ENCODE results near the gene PTGFRN.
"Not testable (repeated sequence)": the region's sequence is repeated elsewhere in the genome, so short reads cannot be mapped to it uniquely, and the experiment has no call there.

Gene PTGFRN

GRCh38 chr1:116909512-116910378 lies at the start of gene PTGFRN:
PTGFRN (plus strand) TSS chr1:116909916; CDS start chr1:116910204, 288 bp downstream.
- in situ Hi-C loops (cut with MboI; ENCODE audit: low sequenced_read_pairs): no loop called here

GRCh38 chr1:116860167-116860566 lies 49.5 kb upstream of the PTGFRN start:
- in situ Hi-C loops (cut with MboI; ENCODE audit: low sequenced_read_pairs): not testable (repeated sequence)

GRCh38 chr1:116861137-116861536 lies 48.6 kb upstream of the PTGFRN start:
- in situ Hi-C loops (cut with MboI; ENCODE audit: low sequenced_read_pairs): no loop called here

- in situ Hi-C loops (cut with MboI; ENCODE audit: low sequenced_read_pairs): not testable (repeated sequence)
Measured at GRCh38 chr1:116863031-116863430, 46.7 kb upstream of the PTGFRN start.

GRCh38 chr1:116866478-116866877 lies 43.2 kb upstream of the PTGFRN start:
- in situ Hi-C loops (cut with MboI; ENCODE audit: low sequenced_read_pairs): not testable (repeated sequence)

- in situ Hi-C loops (cut with MboI; ENCODE audit: low sequenced_read_pairs): no loop called here
Measured at GRCh38 chr1:116868385-116868784, 41.3 kb upstream of the PTGFRN start.

GRCh38 chr1:116869611-116870010 lies 40.1 kb upstream of the PTGFRN start:
- in situ Hi-C loops (cut with MboI; ENCODE audit: low sequenced_read_pairs): no loop called here

GRCh38 chr1:116870300-116870699 lies 39.4 kb upstream of the PTGFRN start:
- in situ Hi-C loops (cut with MboI; ENCODE audit: low sequenced_read_pairs): no loop called here

GRCh38 chr1:116871779-116872146 lies 38.0 kb upstream of the PTGFRN start:
- in situ Hi-C loops (cut with MboI; ENCODE audit: low sequenced_read_pairs): no loop called here

- in situ Hi-C loops (cut with MboI; ENCODE audit: low sequenced_read_pairs): no loop called here
Measured at GRCh38 chr1:116873680-116874271, 35.9 kb upstream of the PTGFRN start.

GRCh38 chr1:116874733-116875249 lies 34.9 kb upstream of the PTGFRN start:
- in situ Hi-C loops (cut with MboI; ENCODE audit: low sequenced_read_pairs): no loop called here

- in situ Hi-C loops (cut with MboI; ENCODE audit: low sequenced_read_pairs): no loop called here
Measured at GRCh38 chr1:116875391-116875790, 34.3 kb upstream of the PTGFRN start.

GRCh38 chr1:116875946-116876345 lies 33.8 kb upstream of the PTGFRN start:
- in situ Hi-C loops (cut with MboI; ENCODE audit: low sequenced_read_pairs): not testable (repeated sequence)

GRCh38 chr1:116877141-116877818 lies 32.4 kb upstream of the PTGFRN start:
- in situ Hi-C loops (cut with MboI; ENCODE audit: low sequenced_read_pairs): no loop called here

- in situ Hi-C loops (cut with MboI; ENCODE audit: low sequenced_read_pairs): no loop called here
Measured at GRCh38 chr1:116878804-116879477, 30.8 kb upstream of the PTGFRN start.

- in situ Hi-C loops (cut with MboI; ENCODE audit: low sequenced_read_pairs): no loop called here
Measured at GRCh38 chr1:116879478-116880133, 30.1 kb upstream of the PTGFRN start.

- in situ Hi-C loops (cut with MboI; ENCODE audit: low sequenced_read_pairs): no loop called here
Measured at GRCh38 chr1:116880917-116881316, 28.8 kb upstream of the PTGFRN start.

- in situ Hi-C loops (cut with MboI; ENCODE audit: low sequenced_read_pairs): no loop called here
Measured at GRCh38 chr1:116881879-116882520, 27.7 kb upstream of the PTGFRN start.

GRCh38 chr1:116882866-116883265 lies 26.9 kb upstream of the PTGFRN start:
- in situ Hi-C loops (cut with MboI; ENCODE audit: low sequenced_read_pairs): no loop called here

- in situ Hi-C loops (cut with MboI; ENCODE audit: low sequenced_read_pairs): no loop called here
Measured at GRCh38 chr1:116886291-116886878, 23.3 kb upstream of the PTGFRN start.

Measured in HL-60/S4 treated with phorbol 12-myristate 13-acetate at 8.2 ng/mL for 4 days and 3 days (cell line).